Stimulated activated CD4-positive, alpha-beta T cell treated with anti-CD3 and anti-CD28 coated beads, TNF-alpha, amount 100 ng/mL, for 4 hours (primary cell): ENCODE results near the gene CCDC146.
"Not testable (repeated sequence)": the region's sequence is repeated elsewhere in the genome, so short reads cannot be mapped to it uniquely, and the experiment has no call there.

Source experiments
- DNase-seq, 3 experiments: peaks; one replicate each; pipeline ENCODE4 v3.0.0-alpha.2; 2020; ENCODE audit warnings: low read depth in 3 of 3

Gene CCDC146

DNA sequence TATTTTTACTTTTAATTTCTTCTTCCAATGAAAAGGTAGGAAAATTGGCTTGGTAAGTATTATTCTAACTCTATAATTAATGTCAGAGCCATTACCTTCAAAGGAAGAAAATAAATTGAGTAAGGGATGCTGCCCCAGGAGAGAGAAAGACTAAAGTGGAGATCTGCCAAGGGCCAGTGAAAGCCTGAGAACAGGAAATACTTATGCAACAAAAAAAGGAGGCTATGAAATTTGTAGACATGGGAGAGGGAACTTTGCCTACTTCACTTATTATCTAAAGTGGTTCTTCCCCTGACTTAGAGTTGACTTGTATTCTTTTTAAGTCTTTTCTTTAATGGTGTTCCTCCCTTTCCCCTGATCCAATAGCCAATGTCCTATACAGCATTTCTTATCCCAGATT is 29.8 kb downstream of the CCDC146 start:
- not testable (repeated sequence) for DNase-seq

DNA sequence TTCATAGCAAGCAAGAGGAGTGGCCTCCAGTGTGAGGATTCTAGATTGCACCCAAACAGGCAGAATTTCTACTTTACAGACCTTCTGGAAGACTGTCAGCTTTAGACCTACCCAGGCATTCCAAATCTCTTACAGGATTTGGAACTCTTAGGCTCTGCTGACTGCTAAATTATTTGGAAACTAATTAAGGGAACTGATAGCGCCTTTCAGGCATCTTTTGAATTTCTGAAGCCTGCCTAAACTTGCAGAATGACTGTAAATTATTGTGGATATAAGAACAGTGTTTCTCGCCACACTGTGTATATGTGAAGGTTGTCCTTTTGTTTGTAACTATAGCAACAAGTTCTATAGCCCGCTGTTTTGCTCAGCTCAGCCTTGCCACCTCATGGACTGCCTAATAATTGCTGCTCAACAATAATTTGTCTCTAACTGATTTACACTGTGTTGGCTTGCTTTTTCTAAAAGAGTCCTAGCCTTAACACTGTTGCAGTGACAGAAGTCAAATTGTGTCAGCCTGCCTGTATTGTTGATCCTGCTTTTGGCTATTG is 32.6 kb downstream of the CCDC146 start:
- DNase-seq, result not testable (repeated sequence)

DNA sequence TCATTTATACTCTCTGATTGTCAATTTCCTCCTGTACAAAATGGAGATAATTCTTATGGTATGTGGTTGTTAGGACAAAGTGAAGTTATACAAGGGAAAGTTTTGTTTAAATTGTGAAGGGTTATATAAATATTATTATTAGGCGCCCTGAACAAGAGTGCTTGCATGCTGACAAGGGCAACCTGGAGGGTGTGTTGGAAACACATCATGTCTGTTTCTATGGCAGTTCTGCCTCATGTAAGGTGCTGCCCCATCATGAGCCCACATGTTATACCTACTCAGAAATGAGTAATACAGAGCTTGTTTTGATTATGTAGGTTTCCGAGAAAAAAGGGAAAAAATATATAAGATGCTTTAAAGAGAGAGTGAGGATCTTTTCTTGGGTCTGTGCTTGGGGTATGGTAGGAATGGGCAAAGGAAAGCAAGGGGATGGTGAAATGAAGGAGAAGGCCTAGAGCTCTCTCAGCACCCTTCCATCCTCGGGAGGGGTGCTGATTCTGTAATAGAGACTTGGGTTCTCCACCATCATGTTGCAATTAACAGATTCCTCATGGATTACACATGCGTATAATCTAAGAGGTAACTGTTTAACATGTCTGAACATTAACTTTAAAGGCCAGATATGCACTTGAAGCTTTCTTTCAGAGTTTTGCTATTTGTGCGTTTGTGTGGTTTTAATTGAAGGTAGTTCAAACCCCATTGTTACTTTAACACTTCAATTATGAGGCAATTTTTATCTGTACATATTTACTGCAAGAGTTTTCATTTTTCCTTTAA is 33.4 kb downstream of the CCDC146 start:
- DNase-seq, result not testable (repeated sequence)

DNA sequence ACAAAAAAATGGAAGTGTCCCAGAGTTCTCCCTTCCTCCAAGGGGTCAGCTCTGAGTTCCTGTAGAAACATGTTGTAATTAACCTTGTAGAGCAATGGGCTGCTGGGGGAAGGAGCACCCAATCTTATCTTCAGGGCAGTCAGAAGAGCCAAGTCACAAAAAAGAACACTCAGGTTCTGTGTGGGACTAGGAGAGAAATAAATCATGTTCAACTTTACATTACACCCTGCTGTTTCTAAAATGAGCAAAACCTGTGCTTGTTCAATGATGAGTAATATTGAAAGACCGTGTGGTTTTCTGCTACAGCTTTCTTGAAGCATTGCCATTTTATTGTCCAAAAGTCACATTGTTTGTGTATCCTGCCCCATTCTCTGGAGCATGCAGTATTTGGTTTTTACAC is 34.6 kb downstream of the CCDC146 start:
- not testable (repeated sequence) for DNase-seq

DNA sequence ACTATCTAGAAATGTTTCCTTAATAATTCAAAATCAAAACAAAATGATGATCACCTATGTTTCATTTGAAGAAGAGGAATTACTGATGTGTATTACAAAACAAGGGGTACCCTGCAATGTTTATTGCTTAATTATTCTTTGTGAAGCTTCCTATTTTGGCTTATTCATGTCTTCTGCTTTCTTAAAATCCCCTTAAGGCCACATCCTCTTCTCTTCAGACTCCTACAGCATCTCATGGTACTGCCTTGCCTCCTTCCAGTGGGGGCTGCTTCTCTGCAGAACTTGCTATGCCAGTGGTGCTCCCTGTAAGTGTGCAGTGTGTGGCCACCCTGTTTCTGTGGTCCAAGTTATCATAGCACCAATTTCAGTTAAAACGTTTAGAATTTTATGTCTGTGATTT is 35.0 kb downstream of the CCDC146 start:
- no peak for DNase-seq

DNA sequence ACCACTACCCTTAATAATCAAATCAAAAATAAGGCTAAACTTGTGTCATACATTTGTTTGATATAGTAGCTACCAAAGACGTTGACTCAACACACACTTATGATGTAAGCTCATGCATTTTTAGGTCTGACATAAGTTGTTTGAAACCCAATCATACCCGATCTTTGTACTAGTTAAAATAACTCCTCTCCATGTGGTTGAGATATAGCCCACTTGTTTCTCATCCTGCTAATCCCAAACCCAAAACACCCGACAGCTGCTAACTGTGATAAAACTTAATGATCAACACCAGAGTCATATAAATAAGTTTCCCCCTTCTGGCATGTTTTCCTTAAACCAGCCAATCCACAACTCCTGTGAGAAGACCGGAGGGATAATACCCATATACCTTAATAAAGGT is 48.7 kb downstream of the CCDC146 start:
- DNase-seq, result not testable (repeated sequence)

DNA sequence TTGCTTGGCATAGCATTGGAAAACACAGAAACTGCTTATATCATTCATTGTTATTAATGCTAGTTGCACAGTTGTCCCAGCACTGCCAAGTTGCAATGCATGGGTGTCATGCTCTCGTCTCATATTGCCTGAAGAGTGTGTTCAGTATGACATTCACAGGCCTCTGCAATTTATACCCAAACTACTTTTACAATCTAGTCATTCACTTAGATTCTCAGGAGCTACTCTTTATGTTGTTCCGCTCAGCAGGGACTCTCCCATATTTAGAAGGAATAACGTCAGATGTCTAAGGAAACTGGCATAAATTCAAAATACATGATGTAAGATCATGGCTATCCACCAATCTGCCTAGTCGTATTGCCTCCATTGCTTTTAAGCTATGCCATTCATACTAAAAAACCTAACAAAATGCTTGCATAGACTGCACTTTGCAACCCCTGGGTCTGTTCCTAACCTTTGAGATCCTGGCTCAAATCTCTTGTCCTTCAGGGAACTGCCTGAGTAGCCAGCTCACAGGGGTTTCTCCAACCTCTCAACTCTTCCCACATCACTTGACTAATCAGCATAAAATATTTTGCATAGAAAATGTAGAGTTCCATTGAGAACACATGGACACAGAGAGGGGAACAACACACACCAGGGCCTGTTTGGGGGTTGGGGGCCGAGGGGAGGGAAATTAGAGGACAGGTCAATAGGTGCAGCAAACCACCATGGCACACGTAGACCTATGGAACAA is 50.2 kb downstream of the CCDC146 start:
- DNase-seq, result not testable (repeated sequence)

DNA sequence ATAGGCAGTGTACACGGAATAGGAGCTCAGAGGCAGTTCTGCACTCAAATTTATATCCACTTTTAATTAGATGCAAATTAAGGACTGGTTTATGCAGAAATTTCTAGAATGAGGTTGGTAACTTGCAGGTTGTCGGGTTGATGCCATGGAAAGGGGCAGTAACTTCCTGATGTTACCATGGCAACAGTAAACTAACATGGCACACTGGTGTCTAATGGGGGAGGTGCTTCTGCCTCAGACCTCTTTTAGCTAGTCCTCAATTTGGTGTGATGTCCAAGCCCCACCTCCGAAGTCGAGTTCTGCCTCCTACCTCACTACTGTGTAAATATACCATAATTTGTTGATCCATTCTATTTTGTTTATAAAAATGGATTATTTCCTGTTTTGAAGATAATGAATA is 52.0 kb downstream of the CCDC146 start:
- not testable (repeated sequence) for DNase-seq

DNA sequence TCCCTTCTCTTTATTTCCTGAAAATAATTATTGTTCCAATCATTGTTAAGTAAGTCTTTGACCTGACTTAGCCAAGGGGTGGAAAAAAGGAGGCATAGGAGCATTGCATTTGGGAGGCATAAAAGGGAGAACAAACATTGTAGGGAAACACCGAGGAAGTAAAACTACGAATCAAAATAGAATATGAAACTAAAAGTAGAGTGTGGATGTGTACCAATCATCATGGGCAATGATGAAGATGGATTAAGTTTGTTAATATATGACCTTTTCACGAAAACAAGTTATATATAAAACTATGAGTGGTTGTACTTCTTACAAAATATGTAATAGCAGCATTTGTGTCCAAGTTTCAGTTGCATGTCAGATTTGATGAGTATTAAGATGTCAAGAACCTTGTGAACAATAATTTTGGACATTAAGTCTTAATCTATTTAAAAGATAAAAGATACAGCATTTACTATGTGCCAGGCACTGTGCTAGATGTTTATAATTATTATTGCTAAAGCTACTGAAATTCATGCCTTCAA is 52.9 kb downstream of the CCDC146 start:
- DNase-seq, result not testable (repeated sequence)

DNA sequence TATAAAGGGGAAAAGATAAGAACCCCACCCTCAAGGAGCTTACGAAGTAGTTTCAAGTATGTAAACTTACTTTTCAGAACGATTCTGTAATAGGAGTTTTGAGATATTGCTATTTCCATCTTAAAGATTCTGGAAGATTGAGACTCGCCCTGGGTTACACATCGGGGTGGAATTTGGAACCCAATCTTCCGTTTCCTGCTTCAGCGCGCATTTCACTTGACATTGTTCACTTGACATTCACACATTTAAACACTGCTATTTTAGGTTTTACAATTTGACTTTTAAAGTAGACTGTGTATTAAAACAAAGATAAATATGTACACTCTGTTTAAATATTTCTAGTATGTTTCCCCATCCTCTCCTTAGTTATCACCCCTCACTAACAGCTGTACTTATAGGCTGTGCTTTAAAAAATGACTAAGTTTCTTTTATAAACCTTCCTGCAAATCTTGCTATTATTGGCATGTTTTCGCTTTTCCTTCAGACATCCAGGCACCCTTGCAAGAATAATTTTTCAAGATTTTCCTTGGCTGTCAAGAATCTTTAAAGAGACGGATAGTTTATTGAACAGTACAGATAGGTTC is 55.0 kb downstream of the CCDC146 start:
- not testable (repeated sequence) for DNase-seq

DNA sequence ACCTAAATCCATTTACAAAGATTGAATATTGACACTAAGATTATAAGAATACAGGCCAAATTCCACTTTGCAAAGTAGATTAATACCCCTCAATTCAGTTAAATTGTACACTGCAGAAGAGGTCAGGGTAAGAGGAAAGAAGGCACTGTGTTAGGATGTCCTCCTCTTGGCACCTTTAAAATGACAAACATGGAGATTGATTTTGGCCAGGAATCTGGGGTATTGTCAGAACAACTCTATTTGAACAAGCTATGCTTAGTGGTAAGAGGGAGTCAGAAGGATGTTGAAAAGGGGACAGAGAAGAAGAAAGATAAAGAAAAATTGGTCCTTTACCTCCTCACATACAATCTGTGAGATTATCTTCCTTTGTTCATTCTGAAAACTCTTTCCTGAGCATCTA is 55.6 kb downstream of the CCDC146 start:
- DNase-seq, result not testable (repeated sequence)

DNA sequence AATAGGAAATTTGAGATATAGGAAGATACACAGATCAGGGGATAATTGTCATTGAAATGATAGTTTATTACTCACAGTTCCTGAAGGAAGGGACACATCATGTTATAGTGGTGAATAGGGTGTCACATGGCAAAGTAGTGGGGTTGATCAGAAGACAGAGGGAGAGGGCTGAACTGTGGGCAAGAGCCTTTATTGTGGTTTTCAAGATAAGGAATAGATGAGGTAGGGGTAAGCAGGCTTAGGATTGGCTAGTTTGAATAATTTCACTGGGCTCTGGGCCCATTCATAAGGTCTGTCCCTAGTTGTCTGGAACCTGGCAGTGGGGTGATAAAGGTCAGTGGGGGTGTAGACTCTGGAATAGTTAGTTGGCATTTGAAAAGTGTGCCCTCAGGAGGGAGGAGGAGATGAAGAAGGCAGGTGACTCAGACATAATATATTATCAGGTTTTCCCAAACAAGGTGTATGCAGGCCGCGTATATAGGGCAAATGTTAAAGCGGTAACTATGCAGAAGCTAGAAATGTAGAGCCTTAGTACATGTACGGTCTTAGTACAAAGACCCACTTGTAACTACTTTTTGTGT is 58.7 kb downstream of the CCDC146 start:
- no peak for DNase-seq

DNA sequence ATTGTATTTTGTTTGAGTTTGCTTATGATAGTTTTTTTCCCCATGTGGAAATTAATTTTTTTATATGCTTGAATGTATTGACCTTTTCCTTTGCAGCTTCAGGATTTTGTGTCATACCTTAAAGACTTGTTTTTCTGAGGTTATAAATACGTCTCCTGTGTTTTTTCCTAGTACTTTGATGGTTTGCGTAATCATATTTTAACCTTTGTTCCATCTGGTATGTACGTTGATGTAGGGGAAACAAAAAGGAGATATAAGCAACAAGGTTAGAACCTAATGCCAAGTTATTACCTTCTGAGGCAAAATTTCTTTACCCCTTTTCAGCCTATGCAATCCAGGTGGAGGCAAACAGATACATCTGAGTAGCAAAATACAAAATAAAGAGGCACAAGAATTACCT is 59.3 kb downstream of the CCDC146 start:
- no peak for DNase-seq

DNA sequence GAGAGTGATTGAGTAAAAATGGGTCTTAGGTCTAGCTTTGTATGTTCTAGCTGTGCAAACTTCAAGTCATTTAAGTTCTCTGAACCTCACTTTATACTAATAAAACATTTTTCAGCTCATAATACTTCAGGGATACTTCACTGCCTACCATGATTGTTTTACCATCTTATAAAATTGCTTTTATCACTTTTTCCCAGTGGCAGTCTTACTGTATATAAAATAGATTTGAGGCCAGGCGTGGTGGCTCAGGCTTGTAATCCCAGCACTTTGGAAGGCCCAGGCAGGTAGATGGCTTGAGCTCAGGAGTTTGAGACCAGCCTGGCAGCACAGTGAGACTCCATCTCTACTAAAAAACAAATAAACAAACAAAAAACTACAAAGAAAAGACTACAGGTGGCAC is 59.8 kb downstream of the CCDC146 start:
- DNase-seq, result no peak

DNA sequence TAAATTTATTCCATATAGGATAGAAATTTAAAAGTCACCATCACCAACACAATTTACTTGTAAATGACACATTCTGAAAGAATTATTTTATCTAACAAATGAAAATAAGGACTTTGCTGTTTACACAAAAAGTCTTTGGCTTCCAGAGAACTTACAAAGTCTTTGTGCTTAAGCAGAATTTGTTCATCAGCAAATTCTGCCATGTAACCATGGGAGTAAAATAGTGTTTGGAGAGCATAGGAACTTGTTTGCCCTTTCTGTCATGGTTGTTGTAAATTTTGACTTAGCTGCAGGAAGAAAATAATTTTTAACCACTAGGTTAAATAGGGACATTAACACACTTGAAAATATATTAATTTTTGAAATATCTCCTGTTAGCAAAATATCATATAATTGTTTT is 62.0 kb downstream of the CCDC146 start:
- DNase-seq, result no peak

DNA sequence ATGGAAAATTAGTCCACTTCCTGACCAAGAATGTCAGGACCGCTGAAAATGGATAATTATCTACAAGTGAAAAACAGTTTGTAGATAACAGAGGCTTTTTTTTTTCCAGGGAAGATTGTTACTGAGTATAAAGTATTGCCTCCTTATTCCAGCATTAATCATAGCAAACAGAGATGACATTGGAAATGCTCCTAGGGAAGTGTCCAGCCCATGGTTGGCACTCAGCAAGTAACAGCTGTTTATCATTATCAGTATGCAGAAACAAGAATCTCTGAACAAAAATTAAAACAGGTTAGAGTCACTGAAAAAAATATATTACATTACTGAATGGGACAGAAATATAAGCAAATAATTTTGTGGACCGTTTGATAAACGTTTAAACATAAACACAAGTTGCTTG is 62.6 kb downstream of the CCDC146 start:
- DNase-seq, result no peak

DNA sequence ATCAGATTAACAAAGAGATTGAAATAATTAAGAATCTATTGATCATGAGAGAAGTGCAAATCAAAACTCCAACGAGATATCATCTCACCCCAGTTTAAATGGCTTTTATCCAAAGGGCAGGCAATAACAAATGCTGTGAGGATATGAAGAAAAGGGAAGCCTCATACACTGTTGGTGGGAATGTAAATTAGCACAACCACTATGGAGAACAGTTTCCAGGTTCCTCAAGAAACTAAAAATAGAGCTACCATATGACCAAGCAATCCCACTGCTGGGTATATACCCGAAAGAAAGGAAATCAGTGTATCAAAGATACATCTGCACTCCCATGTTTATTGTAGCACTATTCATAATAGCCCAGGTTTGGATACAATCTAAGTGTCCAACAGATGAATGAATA is 63.5 kb downstream of the CCDC146 start:
- DNase-seq, result no peak

DNA sequence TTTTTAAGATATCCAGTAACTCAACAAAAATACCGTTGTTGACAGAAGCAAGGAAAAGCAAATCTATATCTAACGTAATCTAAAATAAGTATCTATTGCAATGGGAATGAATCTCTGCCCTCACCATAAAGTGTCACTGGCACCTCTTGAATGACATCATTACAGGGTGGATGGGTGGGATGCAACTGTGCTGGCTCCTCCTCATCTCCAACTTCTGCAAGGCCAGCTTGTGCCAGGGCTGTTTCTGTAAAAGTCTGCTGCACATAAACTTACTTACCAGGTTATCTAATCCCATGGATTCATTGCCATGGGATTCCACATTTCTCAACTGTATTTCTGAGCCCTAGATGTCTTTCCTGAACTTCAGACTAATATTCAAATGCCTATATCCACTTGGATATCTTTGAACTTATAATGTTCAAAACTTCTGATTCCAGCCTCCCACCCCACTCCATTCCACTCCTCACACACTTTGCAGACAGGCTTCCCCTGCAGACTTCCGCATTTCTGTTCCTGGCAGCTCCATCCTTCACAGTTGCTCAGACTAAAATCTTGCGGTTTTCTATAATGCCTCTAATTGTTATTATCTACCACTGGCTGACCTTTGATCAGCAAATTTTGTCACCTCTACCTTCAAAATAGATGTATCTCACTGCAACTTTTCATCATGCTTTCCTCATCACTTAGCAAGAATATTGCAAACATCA is 66.5 kb downstream of the CCDC146 start:
- DNase-seq, result no peak

DNA sequence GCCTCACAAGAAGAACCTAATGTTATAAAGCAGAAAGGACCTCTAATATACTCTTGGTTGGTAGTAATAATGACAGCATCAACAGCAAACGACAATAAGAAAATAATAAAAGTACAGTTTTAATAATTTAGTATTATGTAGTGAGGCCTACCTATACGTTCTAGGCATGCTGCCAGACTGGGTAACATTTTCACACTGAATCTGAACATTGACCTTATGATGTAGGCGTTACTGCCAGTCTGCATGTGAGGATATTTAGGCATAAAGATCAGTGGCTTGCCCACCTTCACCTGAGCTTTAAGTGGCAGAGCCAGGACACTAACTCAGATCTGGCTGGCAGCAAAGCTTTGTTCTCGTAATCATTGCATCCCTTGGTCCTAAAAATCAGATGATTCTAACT is 74.7 kb downstream of the CCDC146 start:
- no peak for DNase-seq

DNA sequence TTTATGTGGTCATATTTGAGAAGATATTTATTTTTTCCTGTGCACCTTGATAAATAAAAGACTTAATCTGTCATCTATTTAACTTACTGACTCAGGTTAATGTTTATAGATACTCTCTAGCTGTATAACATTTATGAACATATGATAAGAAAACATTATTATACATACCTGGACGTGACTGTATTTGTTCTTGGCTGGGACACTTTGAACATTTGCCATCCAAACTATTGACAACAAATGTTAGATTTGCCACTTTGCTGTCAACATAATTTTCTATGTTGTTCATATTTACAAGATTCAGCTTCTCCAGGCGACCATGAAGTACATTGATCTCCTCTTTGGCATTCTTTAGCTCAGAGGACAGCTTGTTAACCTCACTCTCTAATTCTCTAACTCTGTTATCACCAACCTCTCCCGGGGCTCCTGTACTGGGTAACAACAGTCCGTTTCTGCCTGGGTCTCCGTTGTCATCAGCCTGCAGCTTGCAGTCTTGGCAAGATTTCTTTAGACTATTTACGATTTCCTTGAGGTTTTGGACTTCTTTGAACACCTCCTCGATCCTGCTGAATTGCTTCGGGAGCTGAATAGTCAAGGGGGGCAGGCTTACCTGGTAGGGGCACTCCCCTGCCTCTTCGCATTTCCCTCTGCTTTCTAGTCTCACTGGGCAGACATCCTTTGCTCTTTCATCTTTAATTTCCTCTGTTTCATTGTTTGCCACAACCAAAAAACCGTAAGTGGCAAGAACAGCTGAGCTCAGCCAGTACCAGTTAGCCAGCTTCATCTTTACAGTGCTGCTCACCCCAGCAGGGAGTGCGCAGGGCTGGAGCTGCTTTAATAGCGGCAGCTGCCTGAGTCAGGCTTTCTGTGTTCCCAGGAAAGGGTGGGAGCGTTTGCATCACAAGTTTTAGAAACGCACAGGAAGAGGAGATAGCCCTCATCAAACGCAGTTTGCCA is 76.9 kb downstream of the CCDC146 start, which contains the start of gene FGL2:
TSS of gene FGL2 (minus strand) at position 807 of the 954 bp plus-strand sequence. CDS start at position 781, 26 bp downstream.
- DNase-seq, result peak in 1 of 3 experiments; percentile 2
